Activated B cell treated with CpG ODN at 0.5 μM for 24 hours (primary cell): ENCODE data around the gene KPNA2. TPM values are rescaled to one million over a fixed set of nuclear protein-coding genes. Genes with fewer than 3 reads are reported as not detected.
"Not testable (repeated sequence)": the region's sequence is repeated elsewhere in the genome, so short reads cannot be mapped to it uniquely, and the experiment has no call there.

ENCODE experiments used
- ATAC-seq: fragments of 200-7000 bp; cut with Tn5 transposase; one replicate; pipeline ENCODE4 v1.10.0; 2021; ENCODE audit warnings: low read depth, mild to moderate bottlenecking, moderate library complexity
- CTCF ChIA-PET: fragments of 350-600 bp; sonication (Branson Sonifier 250); formaldehyde crosslinking; loops from one replicate; lab custom pipeline; 2021; ENCODE audit warnings: antibody characterized with exemption; lab: Charles Lee
- POLR2A ChIA-PET: fragments of 350-600 bp; sonication (Branson Sonifier 250); formaldehyde crosslinking; loops from one replicate; lab custom pipeline; 2021; ENCODE audit warnings: antibody characterized with exemption; lab: Charles Lee
- DNase-seq: peaks from one replicate; pipeline ENCODE4 v3.0.0; 2022
- H3K27ac Mint-ChIP-seq: one replicate; pipeline ENCODE4 v1.8.0; 2020; ENCODE audit warnings: mixed read lengths
- H3K27me3 Mint-ChIP-seq: one replicate; pipeline ENCODE4 v1.8.0; 2021; ENCODE audit warnings: mixed read lengths
- H3K36me3 Mint-ChIP-seq: one replicate; pipeline ENCODE4 v1.8.0; 2021; ENCODE audit warnings: low read depth, mixed read lengths
- H3K4me1 Mint-ChIP-seq: one replicate; pipeline ENCODE4 v1.8.0; 2021; ENCODE audit warnings: mixed read lengths
- H3K4me3 Mint-ChIP-seq: one replicate; pipeline ENCODE4 v1.8.0; 2020; ENCODE audit warnings: mild to moderate bottlenecking, mixed read lengths
- H3K9me3 Mint-ChIP-seq: one replicate; pipeline ENCODE4 v1.8.0; 2020; ENCODE audit warnings: mixed read lengths
- CTCF ChIP-seq: fragments of 200-600 bp; IDR thresholded peaks from one replicate; pipeline ENCODE4 v1.8.0; 2022; ENCODE audit warnings: antibody characterized with exemption, mild to moderate bottlenecking
- intact Hi-C: fragments of 100-400 bp; cut with micrococcal nuclease; formaldehyde crosslinking; loops from one replicate; pipeline ENCODE4 v1.15.1; 2024
- total RNA-seq: library from RNA; stranded (reverse); gene quantifications from 2 replicates; pipeline ENCODE4 v1.2.3, GENCODE V29; 2022

KPNA2 gene
- total RNA-seq, 1 donor from 2014 or later: 49.9 TPM

- Mint-ChIP-seq H3K36me3 (no peaks in the 10 kb centered on the region), H3K9me3 (peaks cover 6% of the 10 kb centered on the region), H3K4me3 (no peak overlapping the region), H3K27ac (no peak overlapping the region), H3K27me3 (no peaks in the 10 kb centered on the region), H3K4me1 (peaks cover 3% of the 10 kb centered on the region)
- no peak for DNase-seq
- no peak for ATAC-seq
- TF ChIP-seq CTCF: no peak
- intact Hi-C loops: no loop called here
- CTCF ChIA-PET: no interaction called here
- POLR2A ChIA-PET: no interaction called here
Observed at GRCh38 chr17:68080411-68081150, 45.0 kb downstream of the KPNA2 start.

- DNase-seq, H3K27ac Mint-ChIP-seq, intact Hi-C loops, H3K9me3 Mint-ChIP-seq, ATAC-seq, POLR2A ChIA-PET, H3K27me3 Mint-ChIP-seq, H3K36me3 Mint-ChIP-seq, H3K4me3 Mint-ChIP-seq, CTCF ChIA-PET: not testable (repeated sequence)
- peaks cover 13% of the 10 kb centered on the region for H3K4me1 Mint-ChIP-seq
Observed at GRCh38 chr17:68081305-68082265, 46.0 kb downstream of the KPNA2 start.

GRCh38 chr17:68085771-68086381, 50.3 kb downstream of the KPNA2 start:
- H3K4me1 Mint-ChIP-seq: peaks cover 39% of the 10 kb centered on the region
- peaks cover 6% of the 10 kb centered on the region for H3K9me3 Mint-ChIP-seq
- no peaks in the 10 kb centered on the region for H3K36me3 Mint-ChIP-seq
- ATAC-seq (peak; percentile 68), DNase-seq (no peak)
- ChIA-PET POLR2A (interaction anchor here (0.7 to 2.2 kb wide), 4 partner anchors 17 to 271 kb away, joined by 3 to 6 read pairs (median 6); partner anchors contain the start of genes ARSG, KPNA2 and SLC16A6), CTCF (no interaction called here)
- H3K27ac Mint-ChIP-seq: peak overlapping the region; percentile 84
- intact Hi-C loops: loop anchor here (1.0 to 5.0 kb wide), 2 partner anchors 15 to 49 kb away; partner anchors contain the start of gene KPNA2
- peak overlapping the region; percentile 60 for H3K4me3 Mint-ChIP-seq
- no peak for TF ChIP-seq CTCF
- no peaks in the 10 kb centered on the region for H3K27me3 Mint-ChIP-seq

GRCh38 chr17:68086666-68087065, 51.1 kb downstream of the KPNA2 start:
- Mint-ChIP-seq H3K27ac (peak overlapping the region; percentile 84), H3K4me3 (peak overlapping the region; percentile 60), H3K4me1 (peaks cover 39% of the 10 kb centered on the region)
- H3K36me3 Mint-ChIP-seq, H3K9me3 Mint-ChIP-seq, CTCF ChIA-PET, H3K27me3 Mint-ChIP-seq, DNase-seq: not testable (repeated sequence)
- intact Hi-C loops: loop anchor here (1.0 to 5.0 kb wide), 2 partner anchors 15 to 49 kb away; partner anchors contain the start of gene KPNA2
- POLR2A ChIA-PET: interaction anchor here (1.0 to 2.2 kb wide), 3 partner anchors 51 to 271 kb away, joined by 5 to 6 read pairs (median 6); partner anchors contain the start of genes ARSG, KPNA2 and SLC16A6
- peak; percentile 12 for ATAC-seq

- H3K27me3 Mint-ChIP-seq: not testable (repeated sequence)
- intact Hi-C loops: loop anchor here (5.0 kb wide), 1 partner anchor 50 kb away; the partner anchor contains the start of gene KPNA2
Observed at GRCh38 chr17:68087131-68087623, 51.6 kb downstream of the KPNA2 start.

GRCh38 chr17:68087851-68088250, 52.3 kb downstream of the KPNA2 start:
- H3K4me3 Mint-ChIP-seq: peak overlapping the region; percentile 60
- H3K27ac Mint-ChIP-seq: peak overlapping the region; percentile 84
- intact Hi-C loops: loop anchor here (5.0 kb wide), 1 partner anchor 51 kb away; the partner anchor contains the start of gene KPNA2
- ChIA-PET POLR2A (interaction anchor here (0.7 to 2.2 kb wide), 3 partner anchors 13 to 265 kb away, joined by 3 to 10 read pairs (median 6); partner anchors contain the start of genes ARSG and SLC16A6), CTCF (no interaction called here)
- H3K4me1 Mint-ChIP-seq: peaks cover 39% of the 10 kb centered on the region
- TF ChIP-seq CTCF: no peak
- no peak for ATAC-seq
- H3K27me3 Mint-ChIP-seq: no peaks in the 10 kb centered on the region
- H3K36me3 Mint-ChIP-seq: no peaks in the 10 kb centered on the region
- DNase-seq: no peak
- no peaks in the 10 kb centered on the region for H3K9me3 Mint-ChIP-seq

More at GRCh38 chr17:68087131-68087623, 51.6 kb downstream of the KPNA2 start:
- ATAC-seq (peak; percentile 66), DNase-seq (peak; percentile 35)
- H3K4me1 Mint-ChIP-seq: peaks cover 39% of the 10 kb centered on the region
- CTCF ChIA-PET, H3K9me3 Mint-ChIP-seq, H3K36me3 Mint-ChIP-seq: not testable (repeated sequence)
- H3K4me3 Mint-ChIP-seq: peak overlapping the region; percentile 60
- POLR2A ChIA-PET: interaction anchor here (0.7 to 2.2 kb wide), 3 partner anchors 14 to 264 kb away, joined by 3 to 10 read pairs (median 6); partner anchors contain the start of genes ARSG and SLC16A6
- peak overlapping the region; percentile 84 for H3K27ac Mint-ChIP-seq
